ENCODE measurements around the gene SPTBN5.

Gene SPTBN5

DNA sequence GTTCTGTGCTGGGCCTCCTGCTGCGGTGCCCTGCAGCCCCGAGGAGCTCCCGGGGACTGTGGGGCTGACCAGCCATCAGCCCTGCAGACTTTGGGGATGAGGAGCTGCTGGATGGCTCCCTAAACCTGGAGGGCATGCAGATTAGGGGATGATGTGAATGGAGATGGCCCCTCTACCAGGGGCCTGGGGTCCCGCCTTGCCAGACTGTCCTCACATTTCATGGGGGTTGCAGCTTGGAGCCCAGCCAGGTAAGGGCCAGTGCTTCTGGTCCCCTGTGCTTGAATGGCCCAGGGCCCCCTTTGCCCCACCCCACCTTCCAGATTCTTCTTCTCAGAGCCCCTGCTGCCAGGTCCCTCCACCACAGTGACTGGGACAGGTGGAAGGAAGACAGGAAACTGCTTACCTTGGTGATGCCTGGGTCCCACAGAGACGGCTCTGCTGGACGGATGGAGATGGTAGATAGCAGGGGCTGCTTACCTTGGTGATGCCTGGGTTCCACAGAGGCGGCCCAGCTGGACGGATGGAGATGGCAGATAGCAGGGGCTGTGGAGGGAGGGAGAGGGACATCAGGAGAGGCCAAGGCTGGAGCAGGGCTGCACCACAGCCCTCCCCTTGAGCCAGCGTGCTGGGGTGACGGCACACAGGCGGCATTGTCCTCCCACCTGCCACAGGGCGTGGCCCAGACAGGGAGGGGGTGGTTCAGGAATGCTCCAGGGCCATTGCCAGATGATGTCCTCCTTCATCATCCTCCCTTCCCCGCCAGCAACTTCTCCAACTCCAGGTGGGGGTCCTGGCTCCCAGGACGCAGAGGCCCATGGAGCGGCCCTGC lies at the start of gene SPTBN5:
TSS of gene SPTBN5 (minus strand) at position 632 of the 829 bp plus-strand sequence. CDS start at position 76, 556 bp downstream.
- intact Hi-C loops (cut with micrococcal nuclease) = no loop called here
- H3K4me3 Mint-ChIP-seq = peak within 1 kb of the TSS; percentile 51
- H3K27ac Mint-ChIP-seq = peak within 1 kb of the TSS; percentile 83
- no peaks in the 10 kb centered on the region for H3K9me3 Mint-ChIP-seq
- peaks cover 2% of the 10 kb centered on the region for H3K27me3 Mint-ChIP-seq
- H3K36me3 Mint-ChIP-seq (ENCODE audit: low read depth) = peaks cover 34% of the 10 kb centered on the region
- peaks cover 41% of the 10 kb centered on the region for H3K4me1 Mint-ChIP-seq (ENCODE audit: low read depth)

DNA sequence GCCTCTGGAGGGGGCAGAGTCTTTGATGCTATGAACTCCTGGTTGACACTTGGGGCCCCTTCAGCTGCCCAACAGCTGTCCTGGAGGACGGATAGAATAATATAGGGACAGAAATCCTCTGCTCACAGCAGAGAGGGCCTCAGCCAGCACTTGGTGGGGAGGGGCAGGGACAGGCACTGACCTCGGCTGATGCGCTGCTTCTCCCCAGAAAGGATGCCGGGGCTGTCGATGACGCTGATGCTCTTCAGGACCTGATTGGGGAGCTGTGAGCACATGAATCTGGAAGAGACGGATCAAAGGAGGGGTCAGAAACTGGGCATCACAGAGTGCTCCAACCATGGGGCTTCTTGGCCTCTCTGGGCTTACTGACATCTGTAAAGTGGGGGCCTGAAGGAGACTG lies 49.0 kb upstream of the SPTBN5 start:
- Mint-ChIP-seq H3K4me3 (no peak overlapping the region), H3K27me3 (no peaks in the 10 kb centered on the region), H3K9me3 (no peaks in the 10 kb centered on the region), H3K27ac (peak overlapping the region; percentile 13), H3K4me1 (ENCODE audit: low read depth) (peaks cover 23% of the 10 kb centered on the region), H3K36me3 (ENCODE audit: low read depth) (peaks cover 95% of the 10 kb centered on the region)
- intact Hi-C loops (cut with micrococcal nuclease) = no loop called here

DNA sequence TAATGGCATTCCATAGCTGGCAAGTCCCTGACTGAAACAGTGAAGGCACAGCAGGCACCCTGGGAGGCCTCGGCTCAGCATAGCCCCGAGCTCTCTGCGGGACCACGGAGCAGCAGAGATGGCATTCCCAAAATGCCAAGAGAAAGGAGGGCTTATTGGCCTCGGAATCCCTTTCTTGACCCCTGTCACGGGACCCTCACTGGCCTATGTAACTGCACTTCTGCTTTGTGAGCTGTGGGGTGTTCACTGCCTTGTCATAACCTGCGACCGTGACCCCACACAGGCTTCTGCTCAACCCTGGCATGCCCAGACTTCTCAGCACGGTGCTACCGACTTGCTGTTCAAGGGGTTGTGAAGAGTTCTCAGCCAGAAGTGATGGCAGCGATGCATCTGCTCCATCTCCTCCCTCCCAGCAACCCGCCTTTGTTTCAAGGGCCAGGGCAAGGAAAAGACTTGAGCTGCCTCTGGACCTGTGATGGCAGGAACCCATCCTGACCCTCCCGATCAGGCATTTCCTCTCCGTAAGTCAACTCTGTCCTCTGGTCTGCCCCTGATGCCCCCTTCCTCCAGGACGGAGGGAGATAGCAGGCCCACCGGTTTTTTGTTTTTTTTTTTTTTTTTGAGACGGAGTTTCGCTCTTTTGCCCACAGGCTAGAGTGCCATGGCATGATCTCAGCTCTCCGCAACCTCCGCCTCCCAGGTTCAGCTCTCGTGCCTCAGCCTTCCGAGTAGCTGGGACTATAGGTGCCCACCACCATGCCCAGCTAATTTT lies 48.0 kb upstream of the SPTBN5 start:
- no peaks in the 10 kb centered on the region for H3K9me3 Mint-ChIP-seq

DNA sequence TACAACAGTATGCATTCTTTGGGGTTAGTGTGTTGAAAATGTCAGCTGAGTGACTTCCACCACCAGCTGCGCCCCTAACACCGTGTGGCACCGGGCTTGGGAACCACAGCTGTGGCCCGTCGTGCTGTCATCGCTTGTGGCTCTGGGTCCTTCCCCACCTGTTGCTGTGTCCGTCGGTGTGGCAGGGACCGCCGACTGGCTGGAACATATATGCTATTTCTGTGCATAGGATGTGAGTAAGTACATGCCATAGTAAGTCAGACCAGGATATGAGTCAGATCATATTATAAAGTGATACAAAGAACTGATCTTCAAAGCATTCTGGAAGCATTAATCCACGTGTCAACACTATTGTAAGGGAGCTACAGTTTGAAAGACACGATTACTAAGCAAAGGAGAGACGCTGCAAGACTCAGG lies 46.6 kb upstream of the SPTBN5 start:
- peaks cover 40% of the 10 kb centered on the region for H3K4me1 Mint-ChIP-seq (ENCODE audit: low read depth)
- no peak overlapping the region for H3K27ac Mint-ChIP-seq
- intact Hi-C loops (cut with micrococcal nuclease) = no loop called here
- peaks cover 95% of the 10 kb centered on the region for H3K36me3 Mint-ChIP-seq (ENCODE audit: low read depth)
- no peaks in the 10 kb centered on the region for H3K9me3 Mint-ChIP-seq
- no peaks in the 10 kb centered on the region for H3K27me3 Mint-ChIP-seq
- H3K4me3 Mint-ChIP-seq = no peak overlapping the region

More for the DNA sequence above, 48.0 kb upstream of the SPTBN5 start:
- H3K27ac Mint-ChIP-seq = peak overlapping the region; percentile 13
- intact Hi-C loops (cut with micrococcal nuclease) = no loop called here
- H3K4me1 Mint-ChIP-seq (ENCODE audit: low read depth) = peaks cover 34% of the 10 kb centered on the region
- H3K36me3 Mint-ChIP-seq (ENCODE audit: low read depth) = peaks cover 95% of the 10 kb centered on the region
- H3K27me3 Mint-ChIP-seq = no peaks in the 10 kb centered on the region
- H3K4me3 Mint-ChIP-seq = no peak overlapping the region

DNA sequence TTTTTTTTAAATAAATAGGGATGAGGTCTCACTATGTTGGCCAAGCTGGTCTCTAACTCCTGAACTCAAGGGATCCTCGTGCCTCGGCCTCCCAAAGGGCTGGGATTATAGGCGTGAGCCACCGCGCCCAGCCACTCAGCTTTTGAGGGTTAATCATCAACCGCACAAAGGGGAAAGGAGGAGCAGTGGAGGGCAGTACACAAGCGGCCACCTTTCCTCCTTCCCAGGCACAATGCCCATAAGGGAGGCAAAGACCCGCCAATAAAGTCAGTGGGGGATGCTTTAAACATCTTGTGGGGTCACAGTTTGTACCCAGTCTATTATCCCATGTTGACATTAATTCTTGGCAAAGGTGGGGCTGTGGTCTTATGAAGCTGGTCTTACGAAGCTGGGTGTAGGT lies 46.1 kb upstream of the SPTBN5 start:
- H3K36me3 Mint-ChIP-seq (ENCODE audit: low read depth) = peaks cover 95% of the 10 kb centered on the region
- no peaks in the 10 kb centered on the region for H3K27me3 Mint-ChIP-seq
- peaks cover 40% of the 10 kb centered on the region for H3K4me1 Mint-ChIP-seq (ENCODE audit: low read depth)
- H3K4me3 Mint-ChIP-seq = no peak overlapping the region
- no peak overlapping the region for H3K27ac Mint-ChIP-seq
- intact Hi-C loops (cut with micrococcal nuclease) = no loop called here
- no peaks in the 10 kb centered on the region for H3K9me3 Mint-ChIP-seq

DNA sequence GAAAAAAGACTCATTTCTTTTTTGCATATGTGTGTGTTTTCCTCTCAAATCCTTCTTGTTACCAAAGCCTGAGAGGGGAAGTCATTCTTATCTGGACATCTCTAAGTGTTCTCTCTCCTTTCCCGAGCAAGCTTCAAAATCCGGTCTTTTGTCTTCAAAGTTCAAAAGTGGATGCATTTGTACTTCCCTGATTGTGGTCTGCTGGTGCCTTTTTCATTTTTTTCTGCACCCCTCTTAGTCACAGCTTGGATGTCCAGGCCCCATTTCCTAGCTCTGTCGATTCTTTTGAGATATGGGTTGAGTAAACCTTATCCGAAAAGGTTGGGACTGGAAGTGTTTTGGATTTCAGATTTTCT lies 43.7 kb upstream of the SPTBN5 start:
- Mint-ChIP-seq H3K27ac (peak overlapping the region; percentile 92), H3K27me3 (no peaks in the 10 kb centered on the region), H3K9me3 (no peaks in the 10 kb centered on the region), H3K4me3 (no peak overlapping the region), H3K36me3 (ENCODE audit: low read depth) (peaks cover 95% of the 10 kb centered on the region), H3K4me1 (ENCODE audit: low read depth) (peaks cover 56% of the 10 kb centered on the region)
- intact Hi-C loops (cut with micrococcal nuclease) = no loop called here

DNA sequence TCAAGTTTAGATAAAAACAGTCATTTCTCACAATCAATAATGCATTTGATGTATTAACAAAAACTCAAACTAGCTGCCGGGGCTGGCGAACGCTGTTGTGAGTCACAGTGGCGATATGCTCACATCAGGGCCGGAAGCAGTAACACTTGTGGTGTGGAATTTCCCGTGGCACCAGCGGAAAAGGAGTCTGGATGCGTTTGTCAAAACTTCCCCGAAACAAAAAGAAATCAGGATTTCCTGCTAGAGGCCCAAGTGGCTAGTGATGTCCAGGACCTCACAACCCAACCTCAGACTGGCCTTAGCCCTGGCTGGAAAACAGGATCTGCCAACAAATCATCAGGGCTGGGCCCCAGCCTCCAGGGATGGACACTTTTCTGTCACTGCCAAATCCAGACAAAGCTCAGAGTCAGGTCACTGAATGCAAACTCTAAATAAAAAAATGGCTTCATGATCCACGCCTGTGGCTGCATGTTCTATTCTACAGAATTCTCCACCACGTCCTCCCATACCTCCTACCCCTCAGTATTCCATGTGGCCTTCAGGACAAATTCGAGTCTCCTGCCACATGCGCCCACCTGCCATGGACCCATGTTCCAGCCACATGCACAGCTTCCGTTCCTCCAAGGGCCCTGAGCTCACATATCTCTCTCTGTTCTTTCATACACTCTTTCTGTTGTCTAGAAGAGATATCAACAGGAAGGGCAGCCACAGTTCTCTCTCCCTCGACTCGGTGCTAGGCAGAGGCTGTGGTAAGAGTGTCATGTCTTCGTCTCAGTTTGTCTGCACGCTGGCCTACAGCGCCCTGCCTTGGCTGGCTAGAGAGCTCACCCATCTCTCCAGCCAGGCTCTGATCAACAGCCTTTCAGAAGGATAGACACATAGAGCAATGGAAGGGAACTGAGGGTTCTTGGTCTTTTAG lies 43.1 kb upstream of the SPTBN5 start:
- intact Hi-C loops (cut with micrococcal nuclease) = no loop called here
- H3K4me1 Mint-ChIP-seq (ENCODE audit: low read depth) = peaks cover 60% of the 10 kb centered on the region
- no peak overlapping the region for H3K4me3 Mint-ChIP-seq
- no peaks in the 10 kb centered on the region for H3K9me3 Mint-ChIP-seq
- peaks cover 95% of the 10 kb centered on the region for H3K36me3 Mint-ChIP-seq (ENCODE audit: low read depth)
- peak overlapping the region; percentile 92 for H3K27ac Mint-ChIP-seq
- H3K27me3 Mint-ChIP-seq = no peaks in the 10 kb centered on the region

DNA sequence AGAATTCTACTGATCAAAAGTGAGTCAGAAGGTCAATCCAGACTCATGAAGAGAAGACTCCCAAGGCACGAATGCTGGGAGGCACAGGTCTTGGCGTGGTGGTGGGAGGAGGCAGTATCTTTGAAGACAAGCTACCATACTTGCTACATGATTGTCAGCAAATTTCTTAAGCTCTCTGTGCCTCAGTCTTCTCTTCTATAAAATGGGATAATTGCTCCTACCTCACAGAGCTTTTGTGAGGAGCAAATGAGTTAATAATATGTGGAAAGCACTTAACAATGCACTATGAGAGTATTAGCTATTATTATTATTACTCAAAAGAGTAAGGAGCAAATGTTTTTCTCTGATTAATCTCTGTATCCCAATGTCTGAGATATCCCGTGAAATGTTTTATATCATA lies 42.3 kb upstream of the SPTBN5 start:
- Mint-ChIP-seq H3K27me3 (no peaks in the 10 kb centered on the region), H3K27ac (peak overlapping the region; percentile 92), H3K9me3 (no peaks in the 10 kb centered on the region), H3K36me3 (ENCODE audit: low read depth) (peaks cover 91% of the 10 kb centered on the region), H3K4me3 (no peak overlapping the region), H3K4me1 (ENCODE audit: low read depth) (peaks cover 64% of the 10 kb centered on the region)
- intact Hi-C loops (cut with micrococcal nuclease) = no loop called here

DNA sequence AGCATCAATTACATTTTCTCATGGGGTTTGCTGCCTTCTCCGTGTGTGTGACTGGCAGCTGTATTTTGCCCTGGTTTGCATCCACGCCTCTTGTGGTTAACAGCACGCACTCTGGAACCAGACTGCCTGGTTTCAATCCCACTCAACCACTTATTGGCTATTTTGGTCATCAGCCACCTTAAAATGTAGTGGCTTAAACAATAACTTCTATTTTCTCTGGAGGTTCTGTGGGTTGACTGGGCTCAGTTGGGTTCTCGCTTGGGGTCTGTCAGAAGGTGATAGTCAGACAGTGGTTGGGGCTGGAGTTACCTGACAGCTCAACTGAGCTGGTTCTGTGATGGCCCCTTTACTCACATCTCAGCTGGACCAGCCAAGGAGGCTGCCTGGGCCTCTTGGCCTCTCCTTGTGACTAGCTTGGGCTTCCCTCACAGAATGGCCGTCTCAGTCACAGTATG lies 41.7 kb upstream of the SPTBN5 start:
- intact Hi-C loops (cut with micrococcal nuclease) = no loop called here
- Mint-ChIP-seq H3K27me3 (no peaks in the 10 kb centered on the region), H3K9me3 (no peaks in the 10 kb centered on the region), H3K4me1 (ENCODE audit: low read depth) (peaks cover 64% of the 10 kb centered on the region), H3K36me3 (ENCODE audit: low read depth) (peaks cover 86% of the 10 kb centered on the region), H3K27ac (peak overlapping the region; percentile 92), H3K4me3 (no peak overlapping the region)

DNA sequence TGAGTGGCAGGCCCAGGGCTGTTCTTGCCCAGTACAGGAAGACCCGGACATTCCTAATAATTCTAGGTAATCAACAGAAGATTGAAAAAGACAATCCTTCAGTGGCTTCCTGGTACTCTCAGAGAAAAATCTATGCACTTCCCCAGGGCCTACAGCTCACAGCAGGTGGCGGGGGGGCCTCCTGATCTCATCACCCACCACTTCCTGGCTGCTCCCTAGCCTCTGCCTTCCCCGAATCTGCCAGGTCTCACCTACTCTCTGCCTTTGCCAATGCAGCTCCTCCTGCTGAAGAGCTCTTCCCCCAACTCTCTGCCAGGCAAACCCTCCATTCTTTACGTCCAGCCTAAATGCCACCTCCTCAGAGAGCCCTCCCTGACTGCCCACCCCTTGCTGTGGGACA lies 41.0 kb upstream of the SPTBN5 start:
- no peaks in the 10 kb centered on the region for H3K27me3 Mint-ChIP-seq
- H3K9me3 Mint-ChIP-seq = no peaks in the 10 kb centered on the region
- intact Hi-C loops (cut with micrococcal nuclease) = no loop called here
- peaks cover 64% of the 10 kb centered on the region for H3K4me1 Mint-ChIP-seq (ENCODE audit: low read depth)
- peaks cover 78% of the 10 kb centered on the region for H3K36me3 Mint-ChIP-seq (ENCODE audit: low read depth)
- H3K4me3 Mint-ChIP-seq = no peak overlapping the region
- H3K27ac Mint-ChIP-seq = peak overlapping the region; percentile 92

DNA sequence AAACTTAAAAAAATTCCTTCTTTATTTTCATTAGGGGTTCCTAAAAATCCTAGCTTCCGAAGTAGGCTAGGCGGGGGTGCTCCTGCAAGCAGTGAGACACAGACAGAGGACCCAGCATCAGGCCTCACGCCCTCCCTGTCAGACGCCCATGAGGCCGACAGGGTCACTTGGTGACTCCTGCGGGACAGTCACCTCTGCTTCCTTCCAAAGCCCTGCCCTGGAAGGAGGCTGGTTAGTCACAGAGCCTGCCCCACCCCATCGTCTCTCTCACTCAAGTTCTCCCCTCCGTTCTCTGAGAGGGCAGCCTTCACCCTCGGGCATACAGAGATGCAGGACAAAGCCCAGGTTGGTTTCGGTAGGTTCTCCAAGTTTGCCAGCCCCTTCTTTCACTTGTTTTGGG lies 39.9 kb upstream of the SPTBN5 start:
- H3K36me3 Mint-ChIP-seq (ENCODE audit: low read depth) = peaks cover 80% of the 10 kb centered on the region
- H3K27me3 Mint-ChIP-seq = no peaks in the 10 kb centered on the region
- H3K4me1 Mint-ChIP-seq (ENCODE audit: low read depth) = peaks cover 72% of the 10 kb centered on the region
- peak overlapping the region; percentile 92 for H3K27ac Mint-ChIP-seq
- H3K9me3 Mint-ChIP-seq = no peaks in the 10 kb centered on the region
- intact Hi-C loops (cut with micrococcal nuclease) = no loop called here
- no peak overlapping the region for H3K4me3 Mint-ChIP-seq

DNA sequence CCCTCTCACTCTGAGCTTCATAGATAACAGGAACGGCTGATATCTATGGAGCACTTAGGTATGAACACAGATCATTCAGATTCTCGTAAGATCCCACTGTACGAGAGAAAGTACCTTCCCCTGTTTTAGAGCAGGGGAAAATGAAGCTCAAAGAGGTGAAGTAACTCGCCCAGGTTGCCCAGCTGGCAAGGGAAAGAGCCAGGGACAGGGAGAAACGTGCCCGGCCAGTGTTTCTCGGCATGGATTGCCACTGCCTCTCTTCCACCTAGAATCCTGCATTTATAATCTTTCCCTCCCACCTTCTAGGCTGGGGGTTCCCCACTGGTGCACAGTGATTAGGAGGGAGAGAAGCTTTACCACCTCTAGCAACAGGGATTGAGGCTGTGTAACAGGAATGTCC lies 39.5 kb upstream of the SPTBN5 start:
- Mint-ChIP-seq H3K36me3 (ENCODE audit: low read depth) (peaks cover 80% of the 10 kb centered on the region), H3K4me3 (no peak overlapping the region), H3K27me3 (no peaks in the 10 kb centered on the region), H3K9me3 (no peaks in the 10 kb centered on the region), H3K27ac (peak overlapping the region; percentile 92), H3K4me1 (ENCODE audit: low read depth) (peaks cover 76% of the 10 kb centered on the region)
- intact Hi-C loops (cut with micrococcal nuclease) = no loop called here

DNA sequence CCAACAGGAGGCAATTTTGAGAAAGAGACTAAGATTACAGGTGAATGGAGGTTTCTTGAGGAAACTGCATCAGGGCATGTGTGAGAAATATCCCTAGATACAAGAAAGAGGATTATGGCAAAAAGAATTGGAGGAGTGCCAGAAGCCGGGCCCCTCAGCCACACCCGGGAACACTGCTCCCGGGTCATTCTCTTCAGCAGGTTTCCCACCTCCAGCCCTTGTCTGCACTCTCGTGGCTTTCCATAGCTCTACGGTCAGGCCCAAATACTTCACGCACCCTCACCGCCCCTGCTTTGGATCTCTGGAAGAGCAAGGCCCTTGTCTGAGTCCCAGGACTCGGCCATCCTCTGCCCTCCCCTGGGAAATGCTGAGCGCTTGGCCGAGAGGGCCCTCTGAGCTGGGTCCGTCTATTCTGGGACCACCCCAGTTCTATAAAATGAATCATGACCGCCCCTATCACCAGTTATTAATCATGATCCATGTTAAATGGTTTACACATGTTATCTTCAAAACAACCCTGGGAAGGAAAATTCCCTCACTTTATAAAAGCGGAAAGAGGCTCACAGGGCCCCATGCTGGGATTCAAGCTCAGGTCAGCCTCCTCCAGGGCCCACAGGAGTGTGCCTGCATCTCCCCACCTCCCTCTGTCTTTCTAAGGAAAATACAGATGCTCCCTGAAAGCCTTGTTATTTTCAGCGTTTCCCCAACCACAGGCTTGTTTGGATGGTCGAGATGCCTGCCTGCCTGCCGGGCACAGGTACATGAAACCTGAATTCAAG lies 38.8 kb upstream of the SPTBN5 start:
- no peak overlapping the region for H3K4me3 Mint-ChIP-seq
- peaks cover 80% of the 10 kb centered on the region for H3K4me1 Mint-ChIP-seq (ENCODE audit: low read depth)
- intact Hi-C loops (cut with micrococcal nuclease) = no loop called here
- H3K27me3 Mint-ChIP-seq = no peaks in the 10 kb centered on the region
- H3K27ac Mint-ChIP-seq = peak overlapping the region; percentile 92
- peaks cover 80% of the 10 kb centered on the region for H3K36me3 Mint-ChIP-seq (ENCODE audit: low read depth)
- H3K9me3 Mint-ChIP-seq = no peaks in the 10 kb centered on the region
